IMR-90 (cell line): ENCODE results near the gene LRRC56.

Experiments used
- BHLHE40 ChIP-seq: fragments of 150-350 bp; IDR thresholded peaks from 2 replicates; pipeline ENCODE4 v1.6.1; 2016; ENCODE audit warnings: mild to moderate bottlenecking, low read depth, low read length
- CEBPB ChIP-seq: IDR thresholded peaks from 2 replicates; pipeline ENCODE4 v1.6.1; 2012; ENCODE audit warnings: low read depth, low read length, improper control_type of control experiment
- CHD1 ChIP-seq: IDR thresholded peaks from 2 replicates; pipeline ENCODE4 v1.6.1; 2012; ENCODE audit warnings: low read depth, low read length, improper control_type of control experiment
- MAZ ChIP-seq: IDR thresholded peaks from 2 replicates; pipeline ENCODE4 v1.6.1; 2012; ENCODE audit warnings: low read depth, mild to moderate bottlenecking, low read length, improper control_type of control experiment, moderate library complexity, borderline replicate concordance
- POLR2A ChIP-seq: IDR thresholded peaks from 2 replicates; pipeline ENCODE4 v1.6.1; 2012; ENCODE audit warnings: mild to moderate bottlenecking, low read depth, low read length
- RAD21 ChIP-seq: IDR thresholded peaks from 2 replicates; pipeline ENCODE4 v1.6.1; 2012; ENCODE audit warnings: low read length, improper control_type of control experiment
- RCOR1 ChIP-seq: IDR thresholded peaks from 2 replicates; pipeline ENCODE4 v1.6.1; 2012; ENCODE audit warnings: mild to moderate bottlenecking, low read length, improper control_type of control experiment; ENCODE audit not compliant: insufficient replicate concordance
- RFX5 ChIP-seq: IDR thresholded peaks from 2 replicates; pipeline ENCODE4 v1.8.0; 2012; ENCODE audit warnings: low read depth, mild to moderate bottlenecking, low read length, moderate library complexity
- SMC3 ChIP-seq: fragments of 150-350 bp; IDR thresholded peaks from 2 replicates; pipeline ENCODE4 v1.6.1; 2016; ENCODE audit warnings: low read depth, mild to moderate bottlenecking, antibody characterized with exemption, low read length, moderate library complexity
- TF ChIP-seq, protein P1 (sequence below): conservative IDR thresholded peaks from 2 replicates; pipeline ENCODE4 v1.5.1; 2012; ENCODE audit warnings: mild to moderate bottlenecking, low read depth, low read length, improper control_type of control experiment
- TF ChIP-seq, protein P2 (sequence below): fragments of 150-350 bp; IDR thresholded peaks from 2 replicates; pipeline ENCODE4 v1.6.1; 2016; ENCODE audit warnings: low read depth, mild to moderate bottlenecking, low read length, moderate library complexity, borderline replicate concordance
- TF ChIP-seq, protein P3 (sequence below): fragments of 150-350 bp; IDR thresholded peaks from 2 replicates; pipeline ENCODE4 v1.6.1; 2017; ENCODE audit warnings: mild to moderate bottlenecking, antibody characterized with exemption, low read length, low read depth

DNA sequence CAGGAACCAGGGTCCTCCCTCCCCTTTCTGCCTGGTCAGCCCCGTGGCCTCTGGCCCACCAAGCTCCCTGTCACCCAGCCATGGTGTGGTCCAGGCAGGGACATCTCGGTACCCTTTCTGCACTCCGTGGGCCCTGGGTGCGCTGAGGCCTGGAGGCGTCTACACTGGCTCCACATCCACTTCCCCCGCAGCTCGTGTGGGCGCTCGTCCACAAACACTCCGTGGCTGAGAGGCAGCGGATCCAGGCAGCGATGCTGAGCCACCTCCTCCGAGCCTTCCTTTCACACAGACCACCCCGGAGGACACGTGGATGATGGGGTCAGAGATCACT, 46.4 kb upstream of the LRRC56 start:
- TF ChIP-seq, protein P1, sequence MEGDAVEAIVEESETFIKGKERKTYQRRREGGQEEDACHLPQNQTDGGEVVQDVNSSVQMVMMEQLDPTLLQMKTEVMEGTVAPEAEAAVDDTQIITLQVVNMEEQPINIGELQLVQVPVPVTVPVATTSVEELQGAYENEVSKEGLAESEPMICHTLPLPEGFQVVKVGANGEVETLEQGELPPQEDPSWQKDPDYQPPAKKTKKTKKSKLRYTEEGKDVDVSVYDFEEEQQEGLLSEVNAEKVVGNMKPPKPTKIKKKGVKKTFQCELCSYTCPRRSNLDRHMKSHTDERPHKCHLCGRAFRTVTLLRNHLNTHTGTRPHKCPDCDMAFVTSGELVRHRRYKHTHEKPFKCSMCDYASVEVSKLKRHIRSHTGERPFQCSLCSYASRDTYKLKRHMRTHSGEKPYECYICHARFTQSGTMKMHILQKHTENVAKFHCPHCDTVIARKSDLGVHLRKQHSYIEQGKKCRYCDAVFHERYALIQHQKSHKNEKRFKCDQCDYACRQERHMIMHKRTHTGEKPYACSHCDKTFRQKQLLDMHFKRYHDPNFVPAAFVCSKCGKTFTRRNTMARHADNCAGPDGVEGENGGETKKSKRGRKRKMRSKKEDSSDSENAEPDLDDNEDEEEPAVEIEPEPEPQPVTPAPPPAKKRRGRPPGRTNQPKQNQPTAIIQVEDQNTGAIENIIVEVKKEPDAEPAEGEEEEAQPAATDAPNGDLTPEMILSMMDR = no peak
- TF ChIP-seq POLR2A = no peak
- no peak for TF ChIP-seq CEBPB
- TF ChIP-seq BHLHE40 = no peak
- no peak for TF ChIP-seq RCOR1
- no peak for TF ChIP-seq RFX5
- TF ChIP-seq, protein P2, sequence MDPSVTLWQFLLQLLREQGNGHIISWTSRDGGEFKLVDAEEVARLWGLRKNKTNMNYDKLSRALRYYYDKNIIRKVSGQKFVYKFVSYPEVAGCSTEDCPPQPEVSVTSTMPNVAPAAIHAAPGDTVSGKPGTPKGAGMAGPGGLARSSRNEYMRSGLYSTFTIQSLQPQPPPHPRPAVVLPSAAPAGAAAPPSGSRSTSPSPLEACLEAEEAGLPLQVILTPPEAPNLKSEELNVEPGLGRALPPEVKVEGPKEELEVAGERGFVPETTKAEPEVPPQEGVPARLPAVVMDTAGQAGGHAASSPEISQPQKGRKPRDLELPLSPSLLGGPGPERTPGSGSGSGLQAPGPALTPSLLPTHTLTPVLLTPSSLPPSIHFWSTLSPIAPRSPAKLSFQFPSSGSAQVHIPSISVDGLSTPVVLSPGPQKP = no peak
- no peak for TF ChIP-seq MAZ
- no peak for TF ChIP-seq SMC3
- TF ChIP-seq, protein P3, sequence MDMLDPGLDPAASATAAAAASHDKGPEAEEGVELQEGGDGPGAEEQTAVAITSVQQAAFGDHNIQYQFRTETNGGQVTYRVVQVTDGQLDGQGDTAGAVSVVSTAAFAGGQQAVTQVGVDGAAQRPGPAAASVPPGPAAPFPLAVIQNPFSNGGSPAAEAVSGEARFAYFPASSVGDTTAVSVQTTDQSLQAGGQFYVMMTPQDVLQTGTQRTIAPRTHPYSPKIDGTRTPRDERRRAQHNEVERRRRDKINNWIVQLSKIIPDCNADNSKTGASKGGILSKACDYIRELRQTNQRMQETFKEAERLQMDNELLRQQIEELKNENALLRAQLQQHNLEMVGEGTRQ = no peak
- TF ChIP-seq CHD1 = no peak
- TF ChIP-seq RAD21 = no peak
